Duodenal mucosa (tissue), 2 donors: Measurements from ENCODE around the gene C10orf90.

ENCODE experiments used
- H3K27ac ChIP-seq: one replicate; pipeline ENCODE4 v1.7.0; 2013; ENCODE audit warnings: low read depth, low read length
- H3K27me3 ChIP-seq, 2 donors: one replicate each; pipeline ENCODE4 v1.7.0; 2013; ENCODE audit warnings: low read length in 2 of 2, control low read depth in 1 of 2; ENCODE audit not compliant: insufficient read depth in 2 of 2, control insufficient read depth in 1 of 2
- H3K36me3 ChIP-seq, 2 donors: one replicate each; pipeline ENCODE4 v1.7.0; 2013; ENCODE audit warnings: low read length in 2 of 2, control low read depth in 1 of 2; ENCODE audit not compliant: insufficient read depth in 2 of 2, control insufficient read depth in 1 of 2
- H3K4me1 ChIP-seq, 2 donors: one replicate each; pipeline ENCODE4 v1.7.0; 2013; ENCODE audit warnings: low read length in 2 of 2, control low read depth in 1 of 2; ENCODE audit not compliant: insufficient read depth in 2 of 2, control insufficient read depth in 1 of 2
- H3K4me3 ChIP-seq, 2 donors: one replicate each; pipeline ENCODE4 v1.7.0; 2013; ENCODE audit warnings: low read length in 2 of 2, low read depth in 1 of 2
- H3K9ac ChIP-seq, 2 donors: one replicate each; pipeline ENCODE4 v1.7.0; 2013; ENCODE audit warnings: low read length in 2 of 2, low read depth in 1 of 2
- H3K9me3 ChIP-seq, 2 donors: one replicate each; pipeline ENCODE4 v1.7.0; 2013; ENCODE audit warnings: low read length in 2 of 2, control low read depth in 1 of 2; ENCODE audit not compliant: control insufficient read depth in 1 of 2

Gene C10orf90

GRCh38 chr10:126570621-126571602 is 99.6 kb downstream of the C10orf90 start:
- H3K36me3 ChIP-seq: no peaks in the 10 kb centered on the region
- H3K4me1 ChIP-seq: no peaks in the 10 kb centered on the region
- no peak overlapping the region for H3K9ac ChIP-seq
- H3K27me3 ChIP-seq: no peaks in the 10 kb centered on the region
- no peak overlapping the region for H3K4me3 ChIP-seq
- no peak overlapping the region for H3K27ac ChIP-seq
- H3K9me3 ChIP-seq: no peaks in the 10 kb centered on the region

- no peaks in the 10 kb centered on the region for H3K4me1 ChIP-seq
- H3K27me3 ChIP-seq: no peaks in the 10 kb centered on the region
- no peaks in the 10 kb centered on the region for H3K36me3 ChIP-seq
- H3K9ac ChIP-seq: no peak overlapping the region
- no peak overlapping the region for H3K4me3 ChIP-seq
- no peaks in the 10 kb centered on the region for H3K9me3 ChIP-seq
- no peak overlapping the region for H3K27ac ChIP-seq
These were observed 100.3 kb downstream of the C10orf90 start for GRCh38 chr10:126570245-126570570.

GRCh38 chr10:126569513-126570244 is 100.8 kb downstream of the C10orf90 start:
- Histone ChIP-seq H3K4me1 (no peaks in the 10 kb centered on the region), H3K9ac (no peak overlapping the region), H3K36me3 (no peaks in the 10 kb centered on the region), H3K27ac (no peak overlapping the region), H3K27me3 (no peaks in the 10 kb centered on the region), H3K9me3 (no peaks in the 10 kb centered on the region), H3K4me3 (no peak overlapping the region)

GRCh38 chr10:126568809-126569385 is 101.6 kb downstream of the C10orf90 start:
- H3K4me3 ChIP-seq: no peak overlapping the region

GRCh38 chr10:126565871-126566270 is 104.6 kb downstream of the C10orf90 start:
- H3K27ac ChIP-seq: no peak overlapping the region
- H3K4me3 ChIP-seq: no peak overlapping the region
- no peaks in the 10 kb centered on the region for H3K9me3 ChIP-seq
- no peak overlapping the region for H3K9ac ChIP-seq
- no peaks in the 10 kb centered on the region for H3K27me3 ChIP-seq
- H3K4me1 ChIP-seq: no peaks in the 10 kb centered on the region
- no peaks in the 10 kb centered on the region for H3K36me3 ChIP-seq

More at GRCh38 chr10:126568809-126569385, 101.6 kb downstream of the C10orf90 start:
- Histone ChIP-seq H3K9me3 (no peaks in the 10 kb centered on the region), H3K9ac (no peak overlapping the region), H3K4me1 (no peaks in the 10 kb centered on the region), H3K36me3 (no peaks in the 10 kb centered on the region), H3K27ac (no peak overlapping the region), H3K27me3 (no peaks in the 10 kb centered on the region)

- Histone ChIP-seq H3K4me3 (no peak overlapping the region), H3K4me1 (no peaks in the 10 kb centered on the region), H3K9ac (no peak overlapping the region), H3K36me3 (no peaks in the 10 kb centered on the region), H3K9me3 (no peaks in the 10 kb centered on the region), H3K27me3 (no peaks in the 10 kb centered on the region), H3K27ac (no peak overlapping the region)
These were observed 105.1 kb downstream of the C10orf90 start for GRCh38 chr10:126565441-126565840.

- Histone ChIP-seq H3K4me1 (no peaks in the 10 kb centered on the region), H3K4me3 (no peak overlapping the region), H3K9ac (no peak overlapping the region), H3K27ac (no peak overlapping the region), H3K36me3 (no peaks in the 10 kb centered on the region), H3K27me3 (no peaks in the 10 kb centered on the region), H3K9me3 (no peaks in the 10 kb centered on the region)
These were observed 106.1 kb downstream of the C10orf90 start for GRCh38 chr10:126564326-126564888.

GRCh38 chr10:126563361-126563760 is 107.1 kb downstream of the C10orf90 start:
- Histone ChIP-seq H3K4me1 (no peaks in the 10 kb centered on the region), H3K9ac (no peak overlapping the region), H3K9me3 (no peaks in the 10 kb centered on the region), H3K4me3 (no peak overlapping the region), H3K27me3 (no peaks in the 10 kb centered on the region), H3K36me3 (no peaks in the 10 kb centered on the region), H3K27ac (no peak overlapping the region)

GRCh38 chr10:126561921-126562680 is 108.4 kb downstream of the C10orf90 start:
- Histone ChIP-seq H3K9ac (no peak overlapping the region), H3K9me3 (no peaks in the 10 kb centered on the region), H3K4me3 (no peak overlapping the region), H3K27me3 (no peaks in the 10 kb centered on the region), H3K4me1 (no peaks in the 10 kb centered on the region), H3K36me3 (no peaks in the 10 kb centered on the region), H3K27ac (peak overlapping the region; percentile 32)
